Stimulated activated CD4-positive, alpha-beta T cell treated with anti-CD3 and anti-CD28 coated beads, Interleukin-4, amount 100 ng/mL, for 48 hours (primary cell): ENCODE data around the gene RNF150.

Experiments used
- DNase-seq, 2 donors: peaks; one replicate each; pipeline ENCODE4 v3.0.0-alpha.2; 2020; ENCODE audit warnings: low read depth in 2 of 2

RNF150 gene

DNA sequence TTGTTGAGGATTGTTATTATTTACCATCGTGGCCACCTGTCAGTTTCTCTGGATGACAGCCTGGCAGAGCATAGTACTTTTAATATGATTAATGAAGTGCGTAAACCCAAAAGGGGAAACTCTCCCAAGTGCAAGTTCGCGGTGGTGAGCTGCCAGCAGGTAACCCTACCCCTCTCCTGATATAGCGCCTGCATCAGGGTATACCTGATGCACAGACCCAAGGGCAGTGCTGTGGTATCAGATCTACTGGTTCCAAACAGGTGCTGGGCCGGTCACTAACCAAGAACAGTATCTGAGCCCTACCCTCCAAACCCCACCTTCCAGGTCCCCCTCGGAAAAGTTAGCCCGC lies 1.6 kb downstream of the RNF150 start:
- DNase-seq, result no peak

DNA sequence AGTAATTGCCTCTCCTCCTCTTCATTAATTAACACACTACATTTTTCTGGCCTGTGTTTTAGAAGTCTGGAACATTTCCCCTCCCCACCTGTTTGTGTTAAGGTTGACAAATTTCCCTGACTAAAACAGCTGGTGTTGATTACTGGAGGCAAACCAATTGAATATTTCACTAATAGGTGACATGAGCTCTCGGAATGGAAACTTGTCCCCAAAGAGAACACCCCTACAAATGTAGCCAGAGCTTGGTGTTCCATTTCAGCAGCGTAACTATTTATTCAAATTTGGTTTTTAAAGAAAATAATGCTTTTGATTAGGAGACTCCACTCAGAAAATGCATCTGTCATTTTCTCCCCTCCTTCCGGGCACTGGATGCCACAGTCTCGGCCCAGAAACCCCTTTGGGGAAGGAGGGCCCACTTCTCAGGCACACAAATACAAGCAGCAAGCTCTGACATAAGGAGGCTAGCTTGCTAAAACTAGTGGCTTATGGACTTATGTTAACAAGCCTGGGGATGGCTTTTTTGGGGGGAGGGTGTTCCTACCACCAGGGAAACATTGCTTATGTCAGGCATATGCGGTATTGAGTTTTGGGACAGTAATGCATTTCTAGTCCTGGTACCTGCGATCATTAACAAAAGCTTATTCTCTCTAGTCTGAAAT lies 2.2 kb downstream of the RNF150 start:
- DNase-seq, result no peak

DNA sequence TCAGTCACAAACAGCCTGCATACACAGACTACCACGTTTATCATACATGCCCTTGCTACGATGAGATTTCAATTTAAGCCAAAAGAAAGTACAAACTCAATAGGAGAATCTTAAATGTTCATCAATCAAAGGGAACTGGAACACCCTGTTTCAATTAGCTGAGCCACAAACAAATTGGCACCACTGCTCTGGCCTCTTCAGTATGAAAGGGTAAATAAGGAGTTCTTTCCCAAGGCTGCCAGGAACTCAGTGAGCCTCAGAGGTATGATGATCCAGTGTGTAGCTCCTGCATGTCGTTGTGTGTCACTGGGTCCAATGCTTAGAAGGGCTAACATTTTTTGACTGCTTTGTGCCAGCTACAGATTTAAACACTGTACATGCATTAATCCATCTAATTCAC lies 5.4 kb downstream of the RNF150 start:
- no peak for DNase-seq

DNA sequence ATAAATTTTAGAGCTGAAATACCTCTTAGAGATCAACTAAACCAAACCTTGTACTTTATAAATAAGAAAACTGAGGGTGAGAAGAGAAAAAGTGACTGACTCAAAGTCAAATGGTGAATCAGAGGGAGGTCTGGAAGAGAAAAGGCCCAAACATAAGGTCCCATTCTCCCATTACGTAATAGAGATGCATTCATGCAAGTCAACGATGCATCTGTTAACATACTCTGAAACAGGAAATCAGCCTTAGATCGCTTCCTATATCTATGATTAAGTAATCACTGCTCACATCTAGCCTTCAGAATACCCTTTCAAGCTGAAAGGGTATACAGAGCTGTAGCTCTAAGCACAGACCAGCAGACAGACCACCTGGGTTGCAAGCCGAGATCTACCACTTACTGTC lies 6.5 kb downstream of the RNF150 start:
- DNase-seq, result no peak

DNA sequence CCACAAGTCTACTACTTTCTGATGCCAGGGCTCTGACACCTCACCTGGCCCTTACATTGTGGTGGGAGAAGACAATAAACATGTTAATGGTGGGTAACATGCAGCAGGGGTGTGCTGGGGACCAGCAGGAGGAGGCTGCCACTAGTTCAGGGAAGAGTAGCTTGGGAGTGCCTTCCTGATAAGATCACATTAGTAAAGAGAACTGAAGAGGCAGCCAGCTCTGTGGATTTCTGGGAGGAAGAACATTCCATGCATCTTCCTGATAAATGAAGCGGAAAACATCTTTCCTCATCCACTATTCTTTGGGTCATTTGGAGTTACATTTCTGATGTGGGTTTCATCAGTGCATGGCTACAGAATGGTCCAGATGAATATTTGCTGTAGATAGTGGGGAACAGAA lies 9.0 kb downstream of the RNF150 start:
- no peak for DNase-seq

DNA sequence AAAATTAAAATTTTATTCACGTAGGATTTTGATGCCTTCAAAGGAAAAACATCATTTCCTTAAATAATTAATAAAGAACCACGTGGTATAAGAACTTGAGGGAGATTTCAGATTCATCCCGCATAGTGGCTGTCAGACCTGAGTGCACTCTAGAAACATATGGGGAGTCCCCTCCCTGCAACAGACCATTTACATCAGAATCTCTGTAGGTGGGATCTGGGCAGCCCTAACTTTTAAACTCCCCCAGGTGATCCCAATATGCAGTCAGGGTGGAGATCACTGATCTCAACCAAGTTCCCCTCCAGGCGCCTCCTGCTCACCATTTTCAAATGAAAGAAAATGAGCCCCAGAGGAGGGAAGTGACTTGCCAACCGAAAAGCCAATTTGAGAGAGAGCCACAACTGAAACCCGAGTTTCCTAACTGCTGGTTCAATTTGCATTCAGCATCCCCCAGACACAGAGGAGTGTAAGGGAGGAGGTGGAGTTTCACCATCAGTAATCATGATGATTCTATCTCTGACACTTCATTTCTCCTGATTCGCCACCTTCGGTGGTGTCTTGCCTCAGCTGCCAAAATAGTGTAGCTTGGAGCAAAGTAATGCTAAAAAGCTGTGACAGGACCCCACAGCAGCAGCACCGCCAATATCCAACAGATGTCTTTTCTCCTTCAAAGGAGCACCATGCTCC lies 11.4 kb downstream of the RNF150 start:
- no peak for DNase-seq

DNA sequence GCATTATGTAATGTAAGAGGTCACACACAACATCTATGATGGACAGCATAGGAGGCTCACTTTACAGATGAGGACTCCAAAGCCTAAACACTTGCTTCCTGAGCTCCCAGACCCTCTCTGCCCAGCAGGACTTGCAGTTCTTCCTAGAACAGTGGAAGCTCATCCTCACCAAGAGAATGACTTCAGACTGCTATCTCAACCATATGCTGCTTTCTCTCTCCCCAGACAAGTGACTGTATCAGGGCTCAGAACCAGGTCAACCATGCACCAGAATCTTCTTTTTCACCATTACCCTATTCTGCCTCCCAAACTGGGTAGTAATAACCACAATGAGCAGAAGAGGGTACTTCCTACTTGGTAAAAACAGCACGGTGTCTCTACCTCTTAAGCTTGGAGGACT lies 12.2 kb downstream of the RNF150 start:
- DNase-seq, result no peak

DNA sequence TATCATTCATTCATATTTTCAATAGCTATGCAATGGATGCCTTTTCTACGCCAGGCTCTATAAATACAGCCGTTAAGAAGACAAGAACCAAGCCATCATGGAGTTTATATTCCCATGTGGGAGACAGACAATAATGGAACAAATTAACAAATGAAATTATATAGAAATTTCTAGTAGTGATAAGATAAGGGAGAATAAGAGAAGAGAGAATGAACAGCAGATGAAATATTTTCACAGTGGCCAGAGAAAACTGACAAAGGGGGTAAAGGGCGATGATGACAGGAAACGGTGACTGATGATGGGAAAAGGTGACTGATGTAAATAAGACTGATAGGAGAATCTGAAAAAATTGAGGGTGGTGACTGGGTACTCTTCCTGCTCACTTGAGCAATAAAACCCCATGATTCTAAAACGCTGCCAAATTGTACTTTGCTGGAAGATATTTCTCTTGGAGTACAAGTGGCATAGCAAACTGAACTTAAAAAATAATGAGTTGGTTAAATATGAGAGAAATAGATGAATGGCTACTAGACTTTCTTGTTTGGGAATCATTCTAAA lies 13.2 kb downstream of the RNF150 start:
- DNase-seq, result no peak

DNA sequence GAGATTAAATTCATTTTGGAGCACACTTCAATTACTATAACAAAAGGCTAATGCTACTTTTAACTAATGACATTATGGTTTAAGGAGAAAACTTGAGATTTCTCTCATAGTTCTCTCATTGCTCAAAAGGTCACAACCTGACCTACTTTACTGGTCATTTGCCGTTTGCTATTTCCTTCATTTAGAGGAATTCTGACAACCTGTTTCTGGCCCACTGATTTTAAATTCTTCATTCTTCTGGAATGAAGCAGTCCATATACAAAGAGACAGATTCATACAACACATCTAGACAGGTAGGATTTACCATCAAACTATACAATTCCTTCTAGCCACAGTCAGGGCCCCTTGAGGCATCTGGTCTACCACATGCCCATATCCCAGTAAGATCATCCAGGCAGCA lies 14.2 kb downstream of the RNF150 start:
- no peak for DNase-seq

DNA sequence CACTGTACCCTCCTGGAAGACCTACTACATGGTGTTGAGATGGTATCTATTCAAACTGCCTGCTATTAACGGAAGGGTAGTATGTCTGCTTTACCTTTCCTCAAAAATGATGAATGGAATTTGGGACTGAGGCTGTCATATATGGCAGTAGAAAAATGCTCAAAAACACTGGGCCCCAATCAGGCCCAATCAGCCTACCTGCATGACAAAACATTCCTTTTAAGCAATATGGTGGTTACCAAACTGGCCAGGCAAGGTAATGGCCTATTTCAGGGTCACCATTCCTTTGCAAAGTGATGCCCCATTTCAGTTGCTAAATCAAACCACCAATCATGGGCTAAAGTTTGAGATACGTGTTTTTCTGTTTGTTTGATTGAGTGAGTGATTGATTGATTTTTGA lies 14.9 kb downstream of the RNF150 start:
- no peak for DNase-seq

DNA sequence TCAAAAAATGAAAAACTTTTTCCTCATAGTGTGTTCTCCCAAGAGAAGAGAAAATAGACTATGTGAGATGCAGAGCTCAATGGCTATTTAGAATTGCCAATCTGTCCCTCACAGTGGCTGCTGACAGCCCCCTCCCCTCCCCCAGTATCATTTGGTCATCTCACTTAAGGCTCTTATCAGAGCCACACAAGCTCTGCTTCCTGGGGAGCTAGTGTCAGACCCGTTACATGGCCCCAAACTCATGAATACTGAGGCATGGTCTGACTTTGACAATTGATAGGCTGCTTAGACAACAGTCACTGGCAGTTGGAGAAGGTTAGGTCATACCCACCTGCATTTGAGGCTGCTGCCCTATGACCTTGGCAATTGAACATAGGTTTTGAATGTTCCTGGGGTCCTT lies 15.3 kb downstream of the RNF150 start:
- no peak for DNase-seq

DNA sequence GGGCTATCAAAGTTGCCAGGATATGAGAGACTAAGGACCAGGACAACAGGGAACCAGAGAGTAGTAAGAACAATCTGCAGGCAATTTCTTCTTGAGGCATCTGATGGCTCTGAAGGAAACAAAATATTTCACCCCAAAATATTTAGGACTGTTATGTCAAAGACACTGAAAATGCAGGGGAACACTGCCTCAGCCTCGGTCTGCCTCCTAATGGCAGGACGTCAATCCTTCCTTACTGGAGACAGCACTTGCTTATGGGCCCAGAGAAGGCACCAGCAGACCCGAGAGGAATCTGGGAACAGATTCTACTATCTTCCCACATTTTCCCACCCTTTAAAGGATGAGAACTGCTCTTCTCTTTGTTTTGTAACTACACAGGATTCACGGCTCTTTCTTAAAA lies 23.3 kb downstream of the RNF150 start:
- DNase-seq, result no peak

DNA sequence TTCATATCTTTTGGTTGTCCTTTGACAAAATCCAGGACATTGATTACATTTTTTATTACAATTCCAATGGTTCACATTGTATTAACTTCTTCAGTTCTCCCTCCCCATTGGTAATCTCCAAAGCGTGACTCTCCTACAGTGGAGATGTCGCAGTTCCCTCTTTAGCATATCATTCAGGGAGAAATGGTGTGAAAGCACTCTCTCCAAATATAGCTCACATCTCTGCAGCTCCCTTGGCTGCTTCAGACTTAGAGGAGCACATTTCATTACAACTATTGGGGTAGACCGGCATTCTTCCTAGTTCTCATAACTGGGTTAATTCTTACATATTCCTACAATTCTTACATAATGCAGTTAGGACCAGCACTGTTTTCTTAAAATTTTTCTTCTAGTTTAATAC lies 25.3 kb downstream of the RNF150 start:
- DNase-seq, result no peak

DNA sequence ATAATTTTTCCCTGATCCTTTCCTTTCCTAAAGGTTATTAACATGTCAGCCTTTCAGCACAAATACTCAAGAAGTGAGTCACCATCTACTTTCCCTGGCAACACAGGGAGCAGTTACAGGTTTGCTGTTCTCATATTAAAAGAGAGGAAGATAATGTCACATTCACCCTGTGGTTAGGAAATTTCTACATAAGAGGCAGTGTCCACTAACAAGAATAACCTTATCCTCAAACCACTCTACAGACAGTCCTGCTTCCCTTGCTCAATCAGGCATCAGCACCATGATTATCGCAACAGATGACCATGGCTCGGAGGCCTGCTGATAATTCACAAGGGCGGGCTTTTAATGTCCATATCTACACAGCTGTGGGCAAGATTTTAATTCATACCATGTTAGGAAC lies 30.9 kb downstream of the RNF150 start:
- no peak for DNase-seq

DNA sequence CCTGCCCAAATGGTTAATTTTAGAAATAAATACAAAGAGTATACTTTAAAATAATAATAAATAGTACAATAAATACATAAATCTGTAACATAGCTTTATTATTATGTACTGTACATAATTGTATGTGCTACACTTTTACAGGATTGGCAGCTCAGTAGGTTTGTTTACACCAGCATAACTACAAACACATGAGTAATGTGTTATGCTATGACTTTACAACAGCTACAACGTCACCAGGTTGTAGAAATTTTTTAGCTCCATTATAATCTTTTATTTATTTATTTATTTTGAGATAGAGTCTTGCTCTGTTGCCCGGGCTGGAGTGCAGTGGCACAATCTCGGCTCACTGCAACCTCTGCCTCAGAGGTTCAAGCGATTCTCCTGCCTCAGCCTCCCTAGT lies 31.8 kb downstream of the RNF150 start:
- no peak for DNase-seq

DNA sequence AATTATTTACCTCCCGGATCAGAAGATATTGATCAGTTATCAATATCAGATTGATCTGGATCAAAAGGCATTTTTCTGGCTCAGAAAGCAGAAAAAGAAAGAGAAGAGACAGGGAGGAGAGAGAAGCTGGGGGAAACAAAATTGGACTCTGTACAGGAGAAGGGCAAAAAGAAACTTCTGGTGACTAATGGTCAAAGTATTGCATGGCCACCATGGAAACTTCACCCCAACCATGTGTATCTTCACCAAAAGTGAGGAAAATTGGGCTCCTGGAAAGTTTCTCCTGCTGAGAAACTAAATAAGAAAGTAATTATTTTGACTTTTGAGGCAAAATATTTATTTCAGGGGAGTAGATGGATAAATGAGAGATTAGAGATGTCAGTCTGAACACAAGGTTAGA lies 33.9 kb downstream of the RNF150 start:
- no peak for DNase-seq

DNA sequence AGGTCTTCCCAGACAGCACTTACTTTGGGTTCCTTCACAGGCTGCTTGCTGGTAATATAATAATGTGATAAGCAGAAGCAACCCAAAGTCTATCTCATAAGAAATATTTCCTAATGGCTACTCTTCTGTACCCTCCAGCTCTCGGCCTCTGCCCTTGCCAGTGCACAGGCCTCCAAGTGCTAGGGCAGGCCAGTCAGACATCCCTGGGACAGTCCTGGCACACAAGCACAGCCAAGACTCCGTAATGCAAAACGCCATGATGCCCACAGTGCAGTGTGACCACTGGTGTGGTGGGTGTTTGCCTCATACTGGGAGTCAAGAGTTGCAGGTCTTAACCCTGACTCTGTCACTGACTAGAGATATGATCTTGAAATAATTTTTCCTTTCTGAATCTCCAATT lies 35.1 kb downstream of the RNF150 start:
- no peak for DNase-seq

DNA sequence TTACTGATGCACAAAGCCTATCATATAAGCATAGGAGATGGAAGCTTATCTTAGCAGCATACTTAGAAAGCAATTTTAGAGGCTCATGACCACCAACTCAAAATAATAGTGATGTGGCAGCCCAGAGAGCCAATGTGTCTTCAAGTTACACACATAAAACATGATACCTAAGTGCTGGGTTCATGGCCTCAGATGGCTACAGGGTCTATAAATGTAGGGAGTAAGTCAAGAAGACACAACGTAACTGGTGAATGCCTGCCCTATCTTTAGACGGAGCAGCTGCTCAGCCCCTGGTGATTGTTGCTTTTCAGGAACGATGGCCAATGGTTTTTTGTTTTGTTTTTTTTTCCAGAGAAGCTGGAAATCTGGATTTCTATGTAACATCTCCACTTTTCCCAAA lies 42.8 kb downstream of the RNF150 start:
- DNase-seq, result no peak

DNA sequence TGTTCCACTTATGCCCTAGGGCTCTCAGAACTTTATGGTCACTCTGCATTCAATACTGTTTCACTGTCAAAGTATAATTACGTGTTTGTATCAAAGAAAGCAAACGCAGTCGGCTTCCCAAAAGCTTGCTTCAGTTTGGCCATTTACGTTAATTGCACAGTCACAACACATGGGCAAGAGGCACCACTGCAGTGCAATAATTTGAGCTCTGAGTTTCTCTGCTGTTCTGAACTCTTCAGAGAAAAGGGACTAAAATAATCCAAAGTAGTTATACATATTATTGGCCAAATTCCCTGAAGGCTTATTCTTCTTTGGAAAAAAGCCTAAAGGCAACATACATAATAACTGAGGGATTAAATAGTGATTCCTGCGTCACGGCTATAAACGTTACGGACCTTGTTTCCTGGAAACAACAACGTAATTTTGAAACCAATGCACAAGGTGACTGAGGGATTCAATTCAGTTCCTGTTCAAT lies 51.3 kb downstream of the RNF150 start:
- DNase-seq, result no peak

DNA sequence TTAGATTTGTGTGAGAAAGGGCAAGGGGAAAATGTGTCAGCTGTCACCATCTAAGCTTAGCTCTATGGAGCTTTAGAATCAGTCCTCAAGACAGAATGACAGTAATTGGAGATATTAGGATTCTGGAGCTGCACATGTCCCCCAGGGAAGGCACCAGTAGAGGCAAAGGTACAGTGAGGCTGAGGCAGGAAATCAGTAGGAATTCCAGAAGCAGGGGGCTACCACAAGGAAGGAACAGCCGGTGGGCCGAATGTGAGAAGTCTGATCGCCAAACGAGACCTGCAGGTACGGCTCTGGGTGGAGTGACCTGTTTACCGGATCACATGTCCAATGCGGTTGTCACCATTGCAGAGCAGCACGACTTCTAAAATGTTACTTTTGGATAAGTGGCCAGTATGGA lies 52.6 kb downstream of the RNF150 start:
- no peak for DNase-seq

DNA sequence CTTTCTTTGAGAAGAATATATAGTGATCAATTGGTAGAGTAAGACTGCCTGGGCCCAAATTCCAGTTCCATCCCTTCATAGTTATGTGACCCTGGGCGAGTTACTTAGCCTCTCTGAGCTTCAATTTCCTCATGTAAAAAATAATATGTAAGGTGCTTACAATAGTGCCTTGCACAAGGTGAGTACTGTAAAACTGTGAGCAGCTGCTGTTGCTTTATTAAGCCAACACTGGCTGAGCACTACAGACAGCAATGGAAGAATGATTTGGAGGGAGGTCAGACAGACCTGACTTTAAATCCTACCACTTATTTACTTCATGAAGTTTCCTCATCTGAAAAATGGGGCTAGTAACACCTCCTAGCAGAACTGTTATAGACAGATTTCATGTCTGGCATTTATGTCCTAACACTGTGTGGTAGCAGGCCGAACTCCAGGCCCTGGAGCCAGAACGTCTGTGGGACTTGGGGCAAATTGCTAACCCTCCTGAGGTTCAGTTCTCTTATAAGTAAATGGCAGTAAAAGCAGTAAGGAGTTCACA lies 53.8 kb downstream of the RNF150 start:
- DNase-seq, result no peak

DNA sequence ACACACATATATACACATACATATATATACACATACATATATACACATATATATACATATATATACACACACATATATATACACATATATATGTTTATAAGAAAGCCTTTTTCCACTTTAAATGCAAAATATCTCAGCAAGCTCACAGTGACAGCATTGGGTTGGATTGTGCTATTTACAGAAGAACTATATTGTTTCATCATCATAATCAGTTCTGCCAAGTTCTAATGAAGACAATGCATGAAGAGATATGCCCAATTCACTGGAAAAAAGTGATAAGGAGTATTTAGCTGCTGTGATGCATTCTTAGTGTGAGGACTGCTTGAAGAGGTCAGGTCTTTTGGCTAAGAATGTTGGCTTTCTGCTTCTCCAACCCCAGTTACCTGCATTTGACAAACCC lies 54.4 kb downstream of the RNF150 start:
- DNase-seq, result no peak

DNA sequence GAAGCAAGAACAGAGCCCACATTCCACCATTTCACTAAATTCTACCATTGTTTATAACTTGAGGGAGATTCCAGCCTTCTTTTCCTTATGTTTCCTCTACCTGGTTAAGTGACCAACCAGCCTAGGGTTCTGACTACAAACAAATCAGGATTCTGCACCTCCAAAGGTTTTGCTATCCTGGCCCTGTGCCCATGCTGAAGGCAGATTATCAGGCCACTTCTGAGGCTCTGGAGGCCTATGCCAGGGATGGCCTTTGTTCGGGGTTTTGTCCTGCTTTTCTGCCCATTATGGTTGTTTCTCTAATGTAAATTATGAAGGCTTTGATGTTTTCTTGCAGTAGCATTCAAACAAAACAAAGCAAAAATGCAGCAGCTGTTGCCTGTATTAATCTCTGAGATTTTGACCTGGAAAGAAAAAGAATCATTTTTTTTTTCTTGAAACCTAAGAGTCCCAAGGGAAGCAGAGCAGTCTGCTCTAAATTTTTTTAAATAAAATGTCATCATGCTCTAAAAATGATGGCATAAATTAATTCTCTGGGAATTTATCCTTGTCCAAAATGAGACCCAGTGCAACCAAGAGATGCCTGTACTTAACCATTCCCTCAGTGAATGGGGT lies 55.6 kb downstream of the RNF150 start:
- DNase-seq, result no peak
